ENCODE measurements around the gene MSH2.

Gene MSH2

DNA sequence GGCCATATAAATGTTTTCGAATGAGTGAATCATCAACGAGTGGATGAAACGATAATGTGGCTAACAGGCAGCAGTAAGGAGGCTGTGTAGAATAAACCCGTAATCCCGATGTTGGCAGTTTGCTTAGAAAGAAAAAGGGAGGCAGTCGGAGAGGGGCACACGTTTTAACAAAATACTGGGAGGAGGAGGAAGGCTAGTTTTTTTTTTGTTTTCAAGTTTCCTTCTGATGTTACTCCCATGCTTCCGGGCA is 476 bp upstream of the MSH2 start:
- Histone ChIP-seq H3K9ac (ENCODE audit: low read length) (peak overlapping the region; percentile 56), H3K36me3 (ENCODE audit: insufficient read depth, low read length) (peaks cover 21% of the 10 kb centered on the region), H3K27me3 (ENCODE audit: insufficient read depth, low read length) (no peaks in the 10 kb centered on the region), H2AFZ (ENCODE audit: low read length) (peak overlapping the region; percentile 26; the same call in 1 of the 2 replicates), H3K4me2 (ENCODE audit: low read length) (peak overlapping the region; percentile 63), H3K79me2 (ENCODE audit: insufficient read depth, low read length) (peaks cover 43% of the 10 kb centered on the region), H3K9me2 (ENCODE audit: low read depth, low read length) (no peaks in the 10 kb centered on the region), H3K27ac (ENCODE audit: low read depth, low read length, poor library complexity, severe bottlenecking) (peak overlapping the region; percentile 85), H3K9me3 (ENCODE audit: low read length) (no peaks in the 10 kb centered on the region), H3K4me1 (ENCODE audit: insufficient read depth, low read length, severe bottlenecking) (peaks cover 22% of the 10 kb centered on the region), H3K4me3 (ENCODE audit: low read depth, low read length, poor library complexity, severe bottlenecking) (peak overlapping the region; percentile 90), H3F3A (ENCODE audit: insufficient read depth, low read length) (no peaks in the 10 kb centered on the region), H4K20me1 (ENCODE audit: insufficient read depth, low read length) (no peaks in the 10 kb centered on the region)
- TF ChIP-seq, protein P1, sequence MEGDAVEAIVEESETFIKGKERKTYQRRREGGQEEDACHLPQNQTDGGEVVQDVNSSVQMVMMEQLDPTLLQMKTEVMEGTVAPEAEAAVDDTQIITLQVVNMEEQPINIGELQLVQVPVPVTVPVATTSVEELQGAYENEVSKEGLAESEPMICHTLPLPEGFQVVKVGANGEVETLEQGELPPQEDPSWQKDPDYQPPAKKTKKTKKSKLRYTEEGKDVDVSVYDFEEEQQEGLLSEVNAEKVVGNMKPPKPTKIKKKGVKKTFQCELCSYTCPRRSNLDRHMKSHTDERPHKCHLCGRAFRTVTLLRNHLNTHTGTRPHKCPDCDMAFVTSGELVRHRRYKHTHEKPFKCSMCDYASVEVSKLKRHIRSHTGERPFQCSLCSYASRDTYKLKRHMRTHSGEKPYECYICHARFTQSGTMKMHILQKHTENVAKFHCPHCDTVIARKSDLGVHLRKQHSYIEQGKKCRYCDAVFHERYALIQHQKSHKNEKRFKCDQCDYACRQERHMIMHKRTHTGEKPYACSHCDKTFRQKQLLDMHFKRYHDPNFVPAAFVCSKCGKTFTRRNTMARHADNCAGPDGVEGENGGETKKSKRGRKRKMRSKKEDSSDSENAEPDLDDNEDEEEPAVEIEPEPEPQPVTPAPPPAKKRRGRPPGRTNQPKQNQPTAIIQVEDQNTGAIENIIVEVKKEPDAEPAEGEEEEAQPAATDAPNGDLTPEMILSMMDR (IDR thresholded peaks at IDR 0.05; ENCODE audit: low read length) = 0 out of 2 replicates have a peak, but pooled peaks have one; percentile 17
- TF ChIP-seq EZH2 (IDR thresholded peaks at IDR 0.05; ENCODE audit: borderline replicate concordance, low read length) = no peak

DNA sequence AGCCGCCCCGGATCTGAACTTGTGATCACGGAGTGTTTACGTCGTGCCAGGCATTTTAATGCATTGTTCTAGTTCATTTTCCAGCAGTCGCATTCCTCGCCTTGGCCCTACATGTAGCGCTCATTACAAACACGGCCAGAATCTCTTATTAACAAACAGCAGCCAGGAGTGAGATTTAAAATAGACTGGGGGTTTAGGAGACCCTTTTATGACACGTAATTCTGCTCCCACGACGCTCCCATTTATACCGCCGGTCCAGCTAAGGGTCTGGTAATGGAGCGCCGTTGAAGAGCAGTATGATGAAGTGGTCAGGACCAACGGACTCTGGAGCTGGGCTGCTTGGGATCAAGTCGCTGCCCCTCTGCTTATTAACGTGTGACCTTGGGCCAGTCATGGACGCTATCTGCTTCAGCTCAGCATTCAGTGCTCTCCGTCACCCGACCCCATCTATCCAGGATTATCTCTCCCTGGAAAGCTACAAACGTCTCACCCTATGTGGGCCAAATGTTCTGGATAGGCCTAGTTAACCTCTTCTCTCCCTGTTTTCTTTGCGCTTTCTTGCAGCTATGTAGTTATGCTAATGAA is 745 bp downstream of the MSH2 start:
- peak overlapping the region; percentile 90 for H3K4me3 ChIP-seq (ENCODE audit: low read depth, low read length, poor library complexity, severe bottlenecking)
- H2AFZ ChIP-seq (ENCODE audit: low read length) = no peak overlapping the region
- H3F3A ChIP-seq (ENCODE audit: insufficient read depth, low read length) = no peaks in the 10 kb centered on the region
- peaks cover 22% of the 10 kb centered on the region for H3K4me1 ChIP-seq (ENCODE audit: insufficient read depth, low read length, severe bottlenecking)
- peak overlapping the region; percentile 90 for H3K4me2 ChIP-seq (ENCODE audit: low read length)
- H4K20me1 ChIP-seq (ENCODE audit: insufficient read depth, low read length) = no peaks in the 10 kb centered on the region
- no peaks in the 10 kb centered on the region for H3K9me2 ChIP-seq (ENCODE audit: low read depth, low read length)
- H3K27ac ChIP-seq (ENCODE audit: low read depth, low read length, poor library complexity, severe bottlenecking) = peak overlapping the region; percentile 67
- H3K9ac ChIP-seq (ENCODE audit: low read length) = peak overlapping the region; percentile 93
- peaks cover 32% of the 10 kb centered on the region for H3K36me3 ChIP-seq (ENCODE audit: insufficient read depth, low read length)
- TF ChIP-seq EZH2 (IDR thresholded peaks at IDR 0.05; ENCODE audit: borderline replicate concordance, low read length) = no peak
- TF ChIP-seq, protein P1 (IDR thresholded peaks at IDR 0.05; ENCODE audit: low read length) = no peak
- H3K9me3 ChIP-seq (ENCODE audit: low read length) = no peaks in the 10 kb centered on the region
- no peaks in the 10 kb centered on the region for H3K27me3 ChIP-seq (ENCODE audit: insufficient read depth, low read length)
- peaks cover 55% of the 10 kb centered on the region for H3K79me2 ChIP-seq (ENCODE audit: insufficient read depth, low read length)

DNA sequence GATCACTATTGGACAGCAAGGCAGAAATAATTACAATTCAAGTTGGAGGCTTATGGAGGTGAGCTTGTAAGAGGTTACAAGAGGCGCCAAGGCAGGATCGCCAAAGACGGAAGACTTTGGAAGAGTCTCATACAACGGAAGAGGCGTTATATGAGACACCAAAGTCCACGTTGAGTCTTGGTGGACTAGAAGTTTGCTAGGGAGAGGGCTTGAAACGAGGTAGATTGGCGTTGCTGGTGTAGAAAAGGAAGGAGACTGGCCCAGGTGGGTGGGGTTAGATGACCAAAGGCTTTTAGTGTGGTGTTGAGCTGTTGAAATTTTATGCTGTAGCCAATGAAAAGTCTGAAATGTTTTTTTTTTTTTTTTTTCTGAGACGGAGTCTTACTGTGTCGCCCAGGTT is 1.4 kb downstream of the MSH2 start:
- no peaks in the 10 kb centered on the region for H3F3A ChIP-seq (ENCODE audit: insufficient read depth, low read length)
- no peak overlapping the region for H2AFZ ChIP-seq (ENCODE audit: low read length)
- no peaks in the 10 kb centered on the region for H3K9me3 ChIP-seq (ENCODE audit: low read length)
- H3K4me3 ChIP-seq (ENCODE audit: low read depth, low read length, poor library complexity, severe bottlenecking) = peak overlapping the region; percentile 90
- TF ChIP-seq, protein P1 (IDR thresholded peaks at IDR 0.05; ENCODE audit: low read length) = no peak
- no peak for TF ChIP-seq EZH2 (IDR thresholded peaks at IDR 0.05; ENCODE audit: borderline replicate concordance, low read length)
- H3K27ac ChIP-seq (ENCODE audit: low read depth, low read length, poor library complexity, severe bottlenecking) = peak overlapping the region; percentile 67
- H4K20me1 ChIP-seq (ENCODE audit: insufficient read depth, low read length) = no peaks in the 10 kb centered on the region
- no peaks in the 10 kb centered on the region for H3K27me3 ChIP-seq (ENCODE audit: insufficient read depth, low read length)
- H3K9me2 ChIP-seq (ENCODE audit: low read depth, low read length) = no peaks in the 10 kb centered on the region
- H3K4me2 ChIP-seq (ENCODE audit: low read length) = peak overlapping the region; percentile 90
- peaks cover 56% of the 10 kb centered on the region for H3K79me2 ChIP-seq (ENCODE audit: insufficient read depth, low read length)
- H3K36me3 ChIP-seq (ENCODE audit: insufficient read depth, low read length) = peaks cover 36% of the 10 kb centered on the region
- H3K4me1 ChIP-seq (ENCODE audit: insufficient read depth, low read length, severe bottlenecking) = peaks cover 22% of the 10 kb centered on the region
- H3K9ac ChIP-seq (ENCODE audit: low read length) = peak overlapping the region; percentile 93

Measured in OCI-LY1 (cell line).